GM21447 (cell line): ENCODE data around the gene MSI2.
"Not testable (repeated sequence)": the region's sequence is repeated elsewhere in the genome, so short reads cannot be mapped to it uniquely, and the experiment has no call there.

ENCODE experiments used
- ATAC-seq: cut with Tn5 transposase; IDR thresholded peaks from one replicate; pipeline ENCODE4 v1.9.1; 2021; ENCODE audit not compliant: unreplicated experiment

MSI2 gene

DNA sequence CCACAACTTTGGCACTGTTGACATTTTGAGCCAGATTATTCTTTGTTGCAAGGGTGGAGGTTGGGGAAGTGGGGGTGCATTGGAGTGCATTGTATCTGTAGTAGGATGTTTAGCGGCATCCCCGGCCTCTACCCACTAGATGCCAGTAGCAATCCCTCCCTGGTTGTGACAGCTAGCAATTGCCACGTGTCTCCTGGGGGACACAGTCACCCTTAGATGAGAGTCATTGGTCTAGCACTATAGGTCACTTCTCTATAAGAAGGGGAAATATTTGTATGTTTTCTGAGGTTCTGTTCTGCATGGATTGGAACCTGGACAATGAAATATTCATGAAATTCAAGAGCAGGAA, 32.4 kb downstream of the MSI2 start:
- no peak for ATAC-seq

DNA sequence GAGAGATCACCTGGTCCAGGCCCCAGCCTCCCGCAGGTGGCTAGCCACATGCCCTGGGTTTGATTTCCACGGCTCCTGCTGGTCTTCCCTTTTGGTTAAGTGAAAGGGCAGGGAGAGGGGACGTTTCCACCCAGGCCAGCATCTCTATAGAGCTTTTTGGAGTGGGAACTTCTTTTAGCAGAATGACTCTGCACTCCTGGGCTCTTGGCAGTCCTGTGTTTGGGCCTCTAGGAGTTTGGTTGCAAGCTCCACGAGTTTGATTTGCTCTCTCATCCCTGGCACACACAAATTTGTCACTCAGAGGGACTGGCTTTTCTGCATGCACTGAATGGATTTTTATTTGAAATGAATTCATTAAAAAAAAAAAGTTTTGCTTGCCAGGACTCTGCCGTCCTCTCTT, 32.8 kb downstream of the MSI2 start:
- no peak for ATAC-seq

DNA sequence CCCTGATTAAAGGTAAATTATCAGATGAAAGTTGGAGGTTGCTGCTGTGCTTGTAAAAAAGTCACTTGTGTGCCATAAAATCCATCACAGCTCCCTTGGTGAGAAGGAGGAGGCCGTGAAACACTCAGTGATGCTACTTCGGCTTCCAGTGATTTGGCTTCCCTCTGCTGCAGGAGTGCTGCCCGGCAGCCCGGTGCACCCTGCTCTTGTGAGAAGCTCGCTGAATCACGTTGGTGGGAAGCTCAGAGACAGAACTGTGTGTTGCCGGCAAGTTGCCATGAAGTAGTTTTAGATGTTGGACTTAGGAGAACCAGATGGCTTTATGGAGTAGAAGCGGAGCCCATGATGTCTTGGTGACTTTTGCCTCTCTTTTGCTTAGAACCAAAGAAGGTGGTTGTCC, 33.3 kb downstream of the MSI2 start:
- no peak for ATAC-seq

DNA sequence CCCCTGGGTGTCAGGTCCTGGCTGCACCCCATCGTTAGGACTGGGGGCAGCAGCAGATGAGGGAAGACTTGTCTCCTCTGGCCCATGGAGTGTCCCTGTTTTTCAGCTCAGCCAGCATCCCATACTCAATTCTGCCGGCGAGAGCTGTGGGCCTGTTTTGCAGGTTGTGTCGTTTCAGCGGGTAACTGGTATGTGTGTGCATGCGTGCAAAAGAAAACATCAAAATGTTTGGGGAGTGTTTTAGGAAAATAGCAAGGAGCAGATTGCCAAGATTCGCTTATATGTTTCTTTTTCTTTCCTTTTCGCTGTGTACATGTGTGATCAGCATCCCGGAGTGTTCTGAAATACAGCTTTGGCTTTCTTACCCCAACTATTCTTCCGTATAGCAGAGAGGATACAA, 34.7 kb downstream of the MSI2 start:
- ATAC-seq: no peak

DNA sequence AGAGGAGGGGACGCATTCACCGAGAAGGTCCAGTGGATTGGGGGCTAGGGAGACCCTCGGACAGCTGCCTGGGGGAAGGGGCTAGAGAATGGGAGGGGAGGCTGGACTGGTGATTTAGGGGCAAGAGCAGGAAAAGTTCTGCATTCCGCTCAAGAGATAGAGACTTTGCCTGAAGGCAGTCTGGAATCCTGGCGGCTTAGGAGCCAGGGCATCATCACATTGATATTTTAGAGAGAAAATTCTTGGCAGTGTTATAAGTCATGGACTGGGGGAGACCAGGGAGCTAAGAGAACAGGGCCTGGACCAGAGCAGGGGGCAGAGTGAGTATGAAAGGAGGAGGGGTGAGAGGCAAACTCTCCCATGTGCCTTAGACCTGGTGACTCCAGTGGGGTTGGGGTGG, 35.8 kb downstream of the MSI2 start:
- ATAC-seq: no peak

DNA sequence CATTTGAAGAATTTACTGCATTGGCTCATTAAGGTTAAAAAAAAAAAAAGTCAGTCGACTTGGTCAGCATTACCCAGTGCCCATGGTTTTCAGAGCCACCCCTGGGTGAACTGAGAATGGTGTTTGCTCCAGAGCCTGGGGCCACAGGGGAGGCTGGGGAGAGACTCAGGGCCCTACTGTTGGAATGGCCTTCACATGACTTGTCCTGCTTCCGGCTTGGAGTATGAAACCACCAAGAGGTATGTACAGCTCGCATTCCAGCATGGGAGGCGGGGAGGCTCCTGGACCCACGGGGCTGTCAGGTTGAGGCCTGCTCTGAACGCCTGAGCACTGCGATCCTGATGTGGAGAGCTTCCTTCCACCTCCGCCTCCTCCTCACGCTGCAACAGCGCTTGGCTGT, 36.8 kb downstream of the MSI2 start:
- ATAC-seq: no peak

DNA sequence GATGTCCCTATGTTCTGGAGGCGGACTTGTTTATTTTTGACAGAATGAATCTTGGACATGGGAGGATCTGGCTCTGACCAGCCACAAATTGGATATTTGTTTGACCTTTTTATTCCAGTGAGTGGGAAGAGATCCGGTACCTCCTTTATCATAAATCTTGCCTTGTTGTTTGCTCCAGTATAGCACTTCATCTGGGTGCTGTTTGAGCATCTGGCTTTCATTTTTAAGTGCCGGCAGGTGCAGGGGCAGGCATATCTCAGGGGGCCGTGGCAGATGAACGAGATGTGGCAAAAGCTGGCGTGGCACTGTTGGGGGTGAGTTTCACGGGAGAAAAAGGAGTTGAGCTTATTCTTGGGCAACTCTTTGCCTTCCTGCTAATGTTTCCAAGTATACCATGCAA, 37.8 kb downstream of the MSI2 start:
- ATAC-seq: no peak

DNA sequence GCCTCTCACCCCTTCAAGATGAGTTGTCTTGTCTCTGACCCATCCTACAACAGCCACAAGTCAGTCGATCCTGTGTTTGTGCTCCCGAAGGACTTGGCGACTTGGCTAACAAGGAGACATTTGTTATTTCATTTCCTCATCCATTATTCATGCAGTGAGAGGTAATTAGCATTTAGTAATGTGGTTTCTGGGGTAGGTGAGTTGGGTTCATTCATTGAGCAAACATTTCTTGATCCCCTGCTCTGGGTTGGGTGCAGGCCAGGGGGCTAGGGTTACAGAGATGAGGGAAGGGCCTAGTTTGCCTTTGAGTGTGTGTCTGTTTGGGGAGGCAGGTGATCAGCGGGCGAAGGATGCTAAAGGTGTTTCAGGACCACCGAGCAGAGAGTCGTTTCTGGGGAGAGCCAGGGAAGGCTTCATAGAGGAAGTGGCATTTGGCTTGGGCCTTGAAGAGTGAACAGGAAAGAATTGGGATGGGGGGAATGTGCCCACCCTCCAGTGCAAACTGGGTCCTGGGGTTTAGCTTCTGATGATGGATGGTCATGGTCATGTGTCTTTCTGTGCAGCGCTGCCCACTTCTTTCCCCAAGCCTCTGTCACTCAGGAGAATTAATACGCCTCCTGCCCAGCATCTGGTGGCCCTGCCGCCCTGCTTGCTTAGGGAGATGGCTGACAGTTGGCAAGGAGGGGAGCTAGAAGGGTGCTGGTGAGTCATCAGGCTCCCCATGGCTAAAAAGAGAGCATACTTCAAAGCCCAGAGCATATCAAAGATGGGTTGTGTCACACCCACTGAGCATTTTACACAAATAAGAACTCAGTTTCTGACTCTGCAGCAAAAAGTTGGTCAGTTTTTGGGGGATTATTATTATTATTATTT, 38.5 kb downstream of the MSI2 start:
- no peak for ATAC-seq

DNA sequence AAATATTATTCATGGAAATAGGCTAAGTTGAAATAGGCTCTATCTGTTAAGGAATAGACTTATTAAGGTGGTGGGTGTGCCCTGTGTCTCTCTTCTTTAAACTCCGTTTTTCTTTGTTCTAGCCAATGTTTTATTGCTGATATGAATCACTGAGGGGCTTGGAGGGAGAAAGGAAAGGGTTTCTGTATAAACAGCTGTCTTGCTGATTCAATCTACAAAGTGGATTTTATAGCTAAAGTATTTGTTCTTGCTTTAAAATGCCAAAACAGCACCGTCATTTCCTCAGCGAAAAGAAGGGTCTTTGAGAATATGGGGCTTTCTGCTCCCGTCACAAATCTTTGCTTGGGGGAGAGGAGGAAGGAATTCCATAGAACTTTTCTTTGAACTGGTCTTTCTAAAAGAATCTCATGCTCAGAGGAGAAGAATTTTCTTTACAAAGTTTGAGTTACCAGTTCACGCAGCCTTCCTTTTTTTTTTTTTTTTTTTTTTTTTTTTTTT, 39.3 kb downstream of the MSI2 start:
- ATAC-seq: no peak

DNA sequence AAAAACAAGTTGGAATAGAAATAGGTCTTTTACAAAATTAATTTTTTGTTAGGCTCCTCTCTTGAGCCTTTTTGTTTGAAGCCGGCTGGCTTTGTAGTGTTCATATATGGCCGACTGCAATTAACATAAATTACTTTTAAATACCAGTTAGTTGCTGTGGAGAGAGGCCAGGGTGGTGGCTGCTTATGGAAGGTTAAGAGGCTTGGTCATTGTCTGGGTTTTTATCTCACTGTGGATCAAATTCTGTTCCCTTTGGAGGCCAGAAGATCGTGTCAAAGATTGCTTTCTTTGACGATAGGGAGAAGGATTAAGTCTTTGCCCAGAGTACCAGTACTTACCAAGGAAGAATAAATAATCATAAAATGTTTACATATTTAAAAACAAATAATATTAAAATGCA, 39.9 kb downstream of the MSI2 start:
- no peak for ATAC-seq

DNA sequence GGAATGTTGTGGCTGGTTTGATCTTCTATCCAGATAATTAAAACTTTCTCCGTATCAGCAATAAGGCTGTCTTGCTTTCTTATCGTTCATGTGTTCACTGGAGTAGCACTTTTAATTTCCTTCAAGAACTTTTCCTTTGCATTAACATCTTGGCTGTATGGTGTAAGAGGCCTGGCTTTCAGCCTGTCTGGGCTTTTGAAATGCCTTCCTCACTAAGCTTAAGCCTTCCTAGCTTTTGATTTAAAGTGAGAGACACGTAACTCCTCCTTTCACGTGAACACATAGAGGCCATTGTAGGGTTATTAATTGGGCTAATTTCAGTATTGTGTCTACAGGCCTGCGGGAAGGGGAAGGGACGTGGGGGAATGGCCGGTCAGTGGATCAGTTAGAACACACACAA, 42.9 kb downstream of the MSI2 start:
- ATAC-seq: no peak

DNA sequence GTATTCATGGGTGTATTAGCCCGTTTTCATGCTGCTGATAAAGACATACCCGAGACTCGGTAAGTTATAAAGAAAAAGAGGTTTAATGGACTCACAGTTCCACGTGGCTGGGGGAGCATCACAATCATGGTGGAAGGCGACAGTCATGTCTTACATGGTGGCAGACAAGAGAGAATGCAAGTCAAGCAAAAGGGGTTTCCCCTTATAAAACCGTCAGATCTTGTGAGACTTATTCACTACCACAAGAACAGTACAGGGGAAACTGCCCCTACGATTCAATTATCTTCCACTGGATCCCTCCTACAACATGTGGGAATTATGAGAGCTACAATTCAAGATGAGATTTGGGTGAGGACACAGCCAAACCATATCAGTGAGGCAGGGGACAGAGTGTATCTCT, 44.3 kb downstream of the MSI2 start:
- ATAC-seq: not testable (repeated sequence)

DNA sequence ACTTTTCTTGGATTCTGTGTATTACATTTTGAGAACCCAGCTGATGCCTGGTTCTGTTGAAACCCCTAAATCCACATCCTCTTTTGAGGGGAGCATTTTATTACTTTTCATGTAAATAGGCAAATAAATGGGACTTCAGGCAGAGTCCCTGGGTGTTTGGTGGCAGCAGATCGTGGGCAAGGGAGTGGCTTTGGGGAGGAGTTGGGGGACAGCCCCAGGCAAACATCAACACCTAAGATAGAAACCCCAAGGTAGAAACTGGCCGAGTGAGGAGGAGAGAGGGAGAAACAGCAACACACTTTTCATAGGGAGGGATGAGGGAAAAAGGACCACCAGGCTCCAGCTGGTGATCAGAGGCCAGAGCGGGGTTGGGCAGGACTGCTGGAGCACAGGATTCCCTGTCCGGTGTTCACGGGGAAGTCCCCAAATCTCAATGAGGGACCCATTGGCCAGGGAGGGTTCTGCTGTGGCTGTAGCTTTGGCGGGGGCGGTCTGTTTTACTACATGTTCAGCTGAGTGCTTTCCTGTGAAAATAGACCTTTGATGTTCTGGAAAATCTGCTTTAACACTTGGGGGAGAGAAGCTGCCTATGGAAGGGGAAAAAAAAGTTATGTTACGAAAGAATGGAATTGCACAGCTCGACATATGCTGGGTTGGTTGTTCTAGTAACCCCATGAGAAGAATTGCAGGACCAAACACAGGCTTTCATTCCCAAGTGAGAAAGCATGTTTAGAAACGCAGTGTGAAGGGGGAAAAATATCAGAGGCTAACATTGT, 46.6 kb downstream of the MSI2 start:
- no peak for ATAC-seq

DNA sequence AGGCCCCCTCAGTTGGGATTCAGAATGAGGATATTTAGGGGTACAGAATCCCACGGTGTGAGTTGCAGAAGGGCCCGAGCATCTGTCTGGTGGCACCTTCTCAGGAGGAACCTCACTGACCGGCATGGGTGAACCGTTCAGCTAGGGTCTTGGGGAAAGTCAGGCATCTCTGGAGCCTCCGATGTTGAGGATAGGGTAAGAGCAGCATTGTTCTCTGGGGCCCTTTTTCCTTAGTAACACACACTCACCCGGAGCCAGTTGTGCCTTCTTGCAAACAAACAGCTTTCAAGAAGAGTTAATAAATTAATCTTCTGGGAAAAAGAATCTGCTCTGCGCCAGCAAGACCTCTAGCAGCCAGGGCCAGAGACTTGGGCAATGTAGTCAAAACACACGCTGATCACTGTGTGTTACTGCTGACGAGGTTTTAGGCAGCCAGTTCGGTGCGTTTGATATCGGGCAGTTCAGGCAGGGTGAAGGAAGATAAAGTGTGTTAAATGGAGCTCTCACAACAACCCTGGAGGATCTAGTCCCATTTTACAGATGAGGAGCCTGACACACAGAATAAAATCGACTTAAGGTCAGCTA, 48.9 kb downstream of the MSI2 start:
- no peak for ATAC-seq

DNA sequence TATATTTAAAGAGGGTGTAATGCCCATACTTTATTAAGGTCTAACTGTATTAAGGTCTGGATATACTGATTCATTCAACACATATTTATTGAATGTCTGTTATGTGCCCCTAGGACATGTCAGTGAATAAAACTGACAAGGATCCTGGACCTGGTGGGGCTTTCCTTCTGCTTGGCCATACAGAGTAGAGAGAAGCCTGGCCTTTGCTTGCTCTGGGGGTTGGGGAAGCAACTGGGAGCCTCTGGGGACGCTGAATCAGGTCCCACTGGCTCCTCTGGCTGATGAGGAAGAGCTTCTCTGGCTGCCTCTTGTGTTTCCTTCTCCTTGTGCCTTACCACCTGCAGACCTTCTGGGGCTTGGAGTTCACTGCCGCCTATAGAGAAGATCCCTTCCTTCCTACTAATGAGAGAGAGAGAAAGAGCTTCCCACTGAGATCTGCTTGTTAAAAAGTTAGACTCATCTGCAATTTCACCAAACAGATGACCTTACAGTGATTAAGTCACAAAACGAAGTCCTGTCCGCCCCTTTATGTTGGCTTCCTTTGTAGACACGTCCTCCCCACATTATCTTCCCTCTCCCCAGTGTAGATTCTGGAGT, 49.7 kb downstream of the MSI2 start:
- ATAC-seq: no peak

DNA sequence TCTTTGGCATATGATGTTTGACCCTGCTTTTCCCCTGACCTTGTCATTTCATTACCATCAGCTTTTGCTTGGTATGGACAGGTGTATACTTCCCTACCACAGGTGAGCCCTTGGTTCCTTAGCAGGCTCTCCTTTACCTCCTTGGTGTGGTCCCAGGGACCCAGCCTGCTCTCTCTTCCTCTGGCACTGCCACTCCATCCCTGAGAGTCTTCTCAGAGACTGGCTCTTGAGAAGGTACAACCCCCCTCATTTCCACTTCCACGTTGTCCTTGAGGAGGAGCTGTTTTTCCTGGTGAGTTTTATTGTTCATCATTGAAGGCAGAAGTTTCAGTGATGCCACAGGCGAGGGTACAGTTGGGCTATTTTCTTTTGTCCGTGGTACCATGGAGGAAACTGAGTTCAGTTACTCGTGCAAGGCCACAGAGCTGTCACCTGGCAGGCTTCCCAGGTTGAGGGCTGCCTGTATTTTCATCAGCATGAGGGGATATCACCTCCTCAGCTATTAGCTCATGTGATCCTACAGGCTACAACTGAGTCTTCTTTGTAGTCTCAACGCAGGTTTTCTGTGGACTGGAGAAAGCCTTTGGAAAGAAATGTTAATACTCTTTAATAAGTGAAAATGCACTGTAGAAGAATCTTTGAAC, 52.3 kb downstream of the MSI2 start:
- no peak for ATAC-seq

DNA sequence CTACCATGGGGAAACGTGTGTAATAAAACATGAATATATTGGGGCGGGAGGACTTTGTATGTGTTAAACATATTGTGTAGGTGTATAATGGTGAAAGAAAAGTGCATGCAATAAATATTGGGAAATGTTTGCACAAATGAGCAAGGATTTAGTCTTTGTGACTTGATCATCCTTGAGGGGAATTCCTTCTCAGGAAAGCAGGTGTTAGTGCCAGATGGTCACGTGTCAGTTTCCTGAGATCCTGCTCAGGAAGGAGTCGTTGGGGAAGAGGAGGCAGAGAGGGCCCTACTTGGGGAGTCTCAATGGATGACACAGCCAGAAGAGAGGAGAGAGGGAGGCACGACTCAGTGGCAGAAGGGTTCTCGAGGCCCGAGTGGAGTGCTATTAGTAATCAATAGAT, 53.2 kb downstream of the MSI2 start:
- ATAC-seq: no peak

DNA sequence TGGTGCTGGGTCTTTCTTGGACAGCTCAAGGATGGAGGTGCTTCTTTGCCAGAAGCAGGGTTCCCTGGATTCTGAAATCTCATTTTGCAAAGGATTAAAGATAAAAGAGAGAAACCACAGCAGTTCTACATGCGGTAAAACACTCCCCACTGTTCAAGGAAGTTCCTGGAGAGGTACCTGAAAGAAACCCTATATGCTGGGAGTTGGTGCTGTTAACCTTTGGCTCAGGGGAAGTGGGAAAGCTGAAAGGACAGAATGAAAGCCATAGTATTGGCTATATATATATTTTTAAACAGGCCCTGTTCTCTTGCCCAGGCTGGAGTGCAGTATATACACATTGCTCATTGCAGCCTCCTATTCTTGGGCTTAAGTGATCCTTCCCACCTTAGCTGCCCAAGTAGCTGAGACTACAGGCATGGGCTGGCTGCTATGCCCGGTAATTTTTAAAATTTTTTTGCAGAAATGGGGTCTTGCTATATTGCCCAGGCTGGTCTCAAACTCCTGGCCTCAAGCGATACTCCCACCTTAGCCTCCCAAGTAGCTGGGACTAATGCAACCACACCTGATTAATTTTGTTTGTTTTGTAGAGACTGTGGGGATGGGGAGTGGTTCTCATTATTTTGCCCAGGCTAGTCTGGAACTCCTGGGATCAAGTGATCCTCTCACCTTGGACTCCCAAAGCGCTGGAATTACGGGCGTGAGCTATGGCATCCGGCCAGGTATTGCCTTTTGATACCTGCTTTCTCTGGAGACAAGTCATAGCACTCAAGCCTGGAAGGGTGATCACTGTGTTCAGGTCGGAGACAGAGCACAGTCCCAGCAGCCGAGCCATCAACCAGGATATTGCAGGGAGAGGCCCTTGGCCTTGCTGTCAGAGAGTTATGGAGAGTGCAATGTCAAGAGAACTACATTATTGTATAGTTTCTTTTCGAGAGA, 55.2 kb downstream of the MSI2 start:
- no peak for ATAC-seq

DNA sequence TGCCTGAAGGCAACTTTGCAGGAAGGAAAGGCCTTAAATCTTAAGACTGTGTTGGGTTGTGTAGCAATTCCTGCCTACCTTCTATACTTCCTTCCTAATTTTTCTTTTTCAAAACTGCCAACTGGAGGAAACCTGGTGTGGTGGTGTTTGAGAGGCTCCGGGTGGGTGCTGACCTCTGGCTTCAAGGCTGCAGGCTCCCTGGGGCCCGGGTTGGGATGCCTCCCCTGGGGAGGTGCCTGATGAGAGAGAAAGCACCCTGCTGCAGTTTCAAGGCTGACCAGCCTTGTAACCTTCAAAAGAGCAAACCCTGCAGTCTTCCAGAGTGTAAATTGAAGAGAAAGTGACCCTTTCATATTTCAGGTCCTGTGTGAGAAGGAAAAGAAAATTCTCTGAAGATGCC, 55.9 kb downstream of the MSI2 start:
- ATAC-seq: no peak
